HG03196 (cell line): ENCODE results near the gene NTM.

Experiments
- ATAC-seq: cut with Tn5 transposase; IDR thresholded peaks from one replicate; pipeline ENCODE4 v1.9.1; 2021; ENCODE audit not compliant: unreplicated experiment

The NTM gene

GRCh38 chr11:132115454-132115853 lies 745.0 kb downstream of the NTM start:
- no peak for ATAC-seq

GRCh38 chr11:132116516-132116915 lies 746.1 kb downstream of the NTM start:
- ATAC-seq, result no peak

DNA sequence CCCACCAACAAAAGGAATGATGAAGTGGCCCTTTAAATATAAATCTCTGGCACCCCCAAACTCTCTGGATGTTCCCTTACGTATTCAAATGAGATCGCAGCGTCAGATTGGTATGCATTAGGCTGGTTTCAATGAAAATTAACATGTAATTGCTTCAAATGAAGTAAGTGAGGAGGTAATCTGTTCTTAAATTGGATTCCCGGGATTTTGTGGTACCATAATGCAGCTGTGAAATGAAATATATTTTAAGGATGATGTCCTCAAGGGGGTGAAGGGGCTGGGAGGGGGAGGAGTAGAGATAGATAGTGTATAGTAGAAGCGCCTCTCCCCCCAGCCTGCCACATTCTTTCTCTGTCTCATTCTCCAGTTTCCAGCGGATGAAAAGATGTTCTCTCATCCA lies 748.2 kb downstream of the NTM start:
- no peak for ATAC-seq

DNA sequence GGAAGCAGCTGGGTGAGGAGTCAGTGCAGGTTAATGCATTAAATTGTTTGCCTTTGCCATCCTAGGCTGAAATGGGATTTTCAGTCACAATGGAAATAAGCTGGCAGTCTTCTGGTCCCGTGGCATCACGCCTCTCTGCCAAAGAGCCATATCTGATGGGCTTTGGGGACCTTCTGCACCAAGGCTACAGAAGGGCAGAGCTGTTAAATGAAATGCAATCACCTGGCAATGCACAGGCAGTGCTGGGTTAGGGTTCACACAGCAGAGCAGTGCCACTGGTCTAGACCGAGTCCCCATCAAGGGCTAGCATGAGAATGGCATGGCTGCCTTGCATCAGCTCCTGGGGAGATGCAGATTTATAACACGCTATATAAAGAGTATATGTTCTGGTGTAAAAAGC lies 749.2 kb downstream of the NTM start:
- ATAC-seq, result no peak

GRCh38 chr11:132122735-132123134 lies 752.3 kb downstream of the NTM start:
- ATAC-seq, result no peak

DNA sequence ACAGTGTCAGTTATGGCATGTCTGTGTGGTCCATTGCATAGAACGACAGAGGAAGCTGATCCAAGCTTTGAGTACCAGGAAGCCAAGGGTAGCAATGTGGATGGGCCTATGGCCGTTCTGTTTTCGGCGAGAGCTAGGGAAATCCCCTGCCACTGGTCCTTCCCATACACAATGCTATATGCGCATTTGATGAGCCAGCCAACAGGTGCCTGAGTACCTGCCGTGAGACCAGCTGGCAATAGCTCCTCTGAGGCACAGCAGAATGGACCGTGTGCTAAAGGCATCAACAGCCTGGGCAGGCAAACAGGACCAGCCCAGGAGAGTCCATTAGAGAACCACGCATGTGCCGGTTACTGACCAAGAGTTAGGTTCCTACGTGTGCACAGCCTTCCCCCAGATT lies 753.0 kb downstream of the NTM start:
- no peak for ATAC-seq

- ATAC-seq, result no peak
Observed at GRCh38 chr11:132123854-132124835, 753.7 kb downstream of the NTM start.

DNA sequence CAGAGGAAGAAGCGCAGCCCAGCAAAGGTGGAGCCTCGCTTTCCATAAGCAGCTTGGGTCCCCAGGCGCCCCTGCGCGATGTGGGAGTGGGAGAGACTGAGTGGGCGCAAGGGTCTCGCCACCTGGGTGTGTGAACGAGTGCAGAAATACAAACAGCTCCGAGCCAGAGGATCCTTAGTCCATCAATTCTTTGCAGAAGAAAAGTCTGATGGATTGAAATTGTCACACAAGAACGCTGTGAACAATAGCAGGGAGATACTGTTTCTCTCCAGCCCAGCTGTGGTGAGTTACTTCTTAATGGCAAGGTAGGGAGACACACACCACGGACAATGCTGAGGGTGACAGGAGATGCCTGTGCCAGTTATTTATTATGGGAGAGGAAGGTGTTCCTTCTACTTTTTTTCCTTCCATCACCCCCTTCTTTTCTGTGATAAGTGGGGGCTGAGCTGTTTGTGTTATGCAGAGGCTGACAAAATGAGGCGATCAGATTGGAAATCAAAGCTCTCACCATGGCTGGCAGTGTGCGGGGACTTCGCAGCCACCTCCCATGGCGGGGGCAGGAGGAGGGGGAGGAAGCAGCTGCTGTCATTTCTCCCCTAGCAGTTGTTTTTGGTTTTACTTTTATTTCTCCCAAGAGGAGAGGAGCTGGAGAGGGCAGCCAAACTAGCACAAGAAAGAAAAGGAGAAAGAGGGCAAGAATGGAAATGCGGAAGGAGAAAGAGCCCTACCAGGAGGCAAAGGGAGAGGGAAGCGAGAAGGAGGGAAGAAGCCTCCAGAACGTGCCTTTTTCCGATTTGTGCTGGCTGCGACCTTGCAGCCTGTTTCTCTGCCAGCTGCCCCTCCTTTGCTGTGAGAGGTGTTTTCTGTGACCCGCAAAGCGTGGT lies 755.8 kb downstream of the NTM start:
- no peak for ATAC-seq

GRCh38 chr11:132126973-132127899 lies 756.8 kb downstream of the NTM start:
- ATAC-seq, result no peak

DNA sequence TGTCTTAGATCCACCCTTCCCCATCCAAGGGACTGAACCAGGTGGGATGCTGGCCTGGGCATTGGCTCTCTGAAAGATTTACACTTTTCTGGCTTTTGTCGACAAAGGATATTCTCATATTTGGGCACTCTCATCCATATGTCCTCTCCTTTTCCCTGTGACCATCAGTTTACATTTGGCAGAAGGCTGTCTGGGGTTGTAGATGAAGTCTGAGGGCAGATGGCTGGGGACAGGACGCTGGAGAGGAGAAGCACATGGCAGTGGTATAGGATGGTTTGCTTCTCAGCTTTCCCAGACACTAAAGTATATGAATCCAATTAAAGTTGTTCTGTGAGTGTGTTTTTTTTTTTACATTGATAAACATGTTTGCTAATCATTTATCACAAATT lies 757.5 kb downstream of the NTM start:
- ATAC-seq, result no peak

GRCh38 chr11:132131047-132131446 lies 760.6 kb downstream of the NTM start:
- ATAC-seq, result no peak

DNA sequence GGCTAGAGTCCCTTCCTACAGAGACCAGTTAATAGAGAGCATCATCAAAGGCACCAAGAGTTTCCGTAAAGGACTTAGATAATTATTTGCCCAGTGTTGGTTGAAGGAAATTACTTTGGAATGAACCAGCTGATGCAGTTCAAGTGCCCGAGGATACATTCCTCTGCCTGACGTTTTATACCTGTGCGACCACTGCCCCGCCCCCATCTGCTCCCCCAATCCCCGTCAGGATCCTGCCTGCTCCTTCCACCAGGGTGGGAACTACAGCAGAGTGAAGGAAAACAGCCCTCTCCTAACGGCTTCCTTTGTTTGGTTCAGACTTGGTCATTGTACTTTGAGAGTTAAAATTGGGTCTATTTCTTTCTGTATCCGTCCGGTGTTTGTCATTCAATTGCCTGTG lies 761.5 kb downstream of the NTM start:
- no peak for ATAC-seq

- ATAC-seq, result no peak
Observed at GRCh38 chr11:132134322-132134721, 763.9 kb downstream of the NTM start.

GRCh38 chr11:132137289-132137980 lies 767.0 kb downstream of the NTM start:
- no peak for ATAC-seq

- ATAC-seq, result no peak
Observed at GRCh38 chr11:132137981-132138313, 767.5 kb downstream of the NTM start.

DNA sequence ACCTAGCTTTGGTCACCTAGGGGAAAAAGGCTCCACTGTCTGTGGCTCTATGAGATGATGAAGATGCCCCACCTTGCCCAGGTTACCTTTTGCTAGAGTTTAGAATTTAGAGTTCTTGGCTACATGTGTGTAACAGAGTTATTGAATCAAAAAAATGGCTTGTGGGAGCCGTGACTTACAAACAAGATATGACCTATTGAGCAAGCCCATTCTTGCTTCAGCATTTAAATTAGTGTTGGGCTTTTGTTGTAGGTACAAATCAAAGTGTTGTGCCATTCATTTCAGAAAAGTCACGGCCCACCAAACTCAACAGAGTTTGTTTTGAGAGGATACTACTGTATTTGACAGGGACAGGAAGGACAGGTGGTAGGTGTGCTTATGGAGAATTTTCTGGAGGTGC lies 768.8 kb downstream of the NTM start:
- no peak for ATAC-seq

- ATAC-seq, result no peak
Observed at GRCh38 chr11:132140056-132140455, 769.6 kb downstream of the NTM start.

DNA sequence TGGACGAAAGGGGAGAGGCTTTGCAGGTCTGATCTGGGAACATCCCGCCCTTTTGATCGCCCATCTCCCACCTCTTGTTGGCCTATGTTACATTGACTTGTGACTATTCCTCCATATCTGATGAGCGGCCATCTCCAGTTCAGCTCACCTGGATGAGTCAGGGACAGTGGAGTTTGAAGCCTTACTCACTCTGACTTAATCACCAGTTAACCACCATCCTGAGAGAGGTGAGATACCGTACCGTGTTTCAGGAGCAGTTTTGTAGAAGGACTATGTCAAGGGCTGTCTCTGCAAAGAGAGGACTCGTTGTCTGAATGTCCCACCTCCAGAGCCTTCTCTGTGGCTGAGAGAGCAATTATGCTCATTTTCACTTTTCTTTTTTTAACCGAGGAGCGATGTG lies 771.7 kb downstream of the NTM start:
- no peak for ATAC-seq

GRCh38 chr11:132142554-132142953 lies 772.1 kb downstream of the NTM start:
- ATAC-seq, result no peak

- no peak for ATAC-seq
Observed at GRCh38 chr11:132147464-132147863, 777.0 kb downstream of the NTM start.
